NB4 (cell line): Measurements from ENCODE around the gene THAP2.

ENCODE experiments used
- DNase-seq: peaks from one replicate; pipeline ENCODE4 v3.0.0; 2010; ENCODE audit warnings: low read depth
- H3K4me3 ChIP-seq: one replicate; pipeline ENCODE4 v1.5.1; 2011; ENCODE audit warnings: mild to moderate bottlenecking, low read depth, low read length, moderate library complexity
- MYC ChIP-seq: IDR thresholded peaks from 2 replicates; pipeline ENCODE4 v1.6.1; 2011; ENCODE audit warnings: low read depth, low read length
- POLR2A ChIP-seq: IDR thresholded peaks from 2 replicates; pipeline ENCODE4 v1.6.1; 2011; ENCODE audit warnings: mild to moderate bottlenecking; ENCODE audit not compliant: insufficient read length; ENCODE audit errors: extremely low read depth
- TF ChIP-seq, protein P1 (sequence below): IDR thresholded peaks from one replicate; pipeline ENCODE4 v1.5.1; 2012; ENCODE audit warnings: low read depth, low read length
- TF ChIP-seq, protein P2 (sequence below): IDR thresholded peaks from 2 replicates; pipeline ENCODE4 v1.6.1; 2011; ENCODE audit warnings: low read depth, low read length

THAP2 gene

DNA sequence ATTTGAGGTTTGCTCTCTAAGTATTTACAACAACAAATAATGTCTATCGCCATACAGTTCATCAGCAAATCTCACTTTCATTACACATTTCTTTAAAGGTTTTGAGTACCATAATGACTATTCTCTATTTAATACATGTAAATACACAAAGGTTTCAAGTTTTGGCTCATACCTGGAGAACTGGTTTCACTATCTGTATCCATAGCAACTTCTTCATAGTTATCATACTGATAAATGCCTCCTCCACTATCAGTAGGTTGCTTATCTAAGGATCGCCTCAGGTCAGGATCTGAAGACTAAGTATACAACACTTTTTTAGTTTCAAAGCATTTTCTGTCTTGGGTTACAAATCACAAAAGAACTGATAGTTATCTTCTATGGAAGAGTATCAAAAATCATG is 21.8 kb upstream of the THAP2 start:
- DNase-seq = no peak
- TF ChIP-seq POLR2A (no peak), MYC (no peak)
- TF ChIP-seq, protein P1, sequence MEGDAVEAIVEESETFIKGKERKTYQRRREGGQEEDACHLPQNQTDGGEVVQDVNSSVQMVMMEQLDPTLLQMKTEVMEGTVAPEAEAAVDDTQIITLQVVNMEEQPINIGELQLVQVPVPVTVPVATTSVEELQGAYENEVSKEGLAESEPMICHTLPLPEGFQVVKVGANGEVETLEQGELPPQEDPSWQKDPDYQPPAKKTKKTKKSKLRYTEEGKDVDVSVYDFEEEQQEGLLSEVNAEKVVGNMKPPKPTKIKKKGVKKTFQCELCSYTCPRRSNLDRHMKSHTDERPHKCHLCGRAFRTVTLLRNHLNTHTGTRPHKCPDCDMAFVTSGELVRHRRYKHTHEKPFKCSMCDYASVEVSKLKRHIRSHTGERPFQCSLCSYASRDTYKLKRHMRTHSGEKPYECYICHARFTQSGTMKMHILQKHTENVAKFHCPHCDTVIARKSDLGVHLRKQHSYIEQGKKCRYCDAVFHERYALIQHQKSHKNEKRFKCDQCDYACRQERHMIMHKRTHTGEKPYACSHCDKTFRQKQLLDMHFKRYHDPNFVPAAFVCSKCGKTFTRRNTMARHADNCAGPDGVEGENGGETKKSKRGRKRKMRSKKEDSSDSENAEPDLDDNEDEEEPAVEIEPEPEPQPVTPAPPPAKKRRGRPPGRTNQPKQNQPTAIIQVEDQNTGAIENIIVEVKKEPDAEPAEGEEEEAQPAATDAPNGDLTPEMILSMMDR = no peak
- TF ChIP-seq, protein P2, sequence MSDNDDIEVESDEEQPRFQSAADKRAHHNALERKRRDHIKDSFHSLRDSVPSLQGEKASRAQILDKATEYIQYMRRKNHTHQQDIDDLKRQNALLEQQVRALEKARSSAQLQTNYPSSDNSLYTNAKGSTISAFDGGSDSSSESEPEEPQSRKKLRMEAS = no peak
- H3K4me3 ChIP-seq = no peak overlapping the region

DNA sequence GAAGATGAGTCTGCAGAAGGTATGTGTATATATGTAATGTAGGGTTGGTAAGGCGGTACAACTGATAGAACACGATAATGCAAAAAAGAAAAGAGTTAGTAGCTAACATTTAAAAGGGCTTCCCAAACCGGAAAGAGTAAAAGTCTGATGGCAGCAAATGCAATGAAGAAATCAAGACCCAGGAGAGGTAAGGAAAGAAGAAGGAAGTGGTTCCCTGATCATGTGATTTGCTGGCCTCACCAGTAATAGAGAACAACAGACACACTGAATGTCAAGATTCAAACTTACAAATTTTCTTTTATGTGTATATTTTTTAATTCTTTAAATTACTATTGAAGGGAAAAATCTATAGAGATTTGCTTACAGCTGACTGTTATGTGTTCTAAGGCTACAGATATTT is 18.8 kb upstream of the THAP2 start:
- peak; percentile 54 for DNase-seq
- no peak overlapping the region for H3K4me3 ChIP-seq
- no peak for TF ChIP-seq MYC
- TF ChIP-seq, protein P2 = no peak
- no peak for TF ChIP-seq POLR2A
- TF ChIP-seq, protein P1 = no peak

DNA sequence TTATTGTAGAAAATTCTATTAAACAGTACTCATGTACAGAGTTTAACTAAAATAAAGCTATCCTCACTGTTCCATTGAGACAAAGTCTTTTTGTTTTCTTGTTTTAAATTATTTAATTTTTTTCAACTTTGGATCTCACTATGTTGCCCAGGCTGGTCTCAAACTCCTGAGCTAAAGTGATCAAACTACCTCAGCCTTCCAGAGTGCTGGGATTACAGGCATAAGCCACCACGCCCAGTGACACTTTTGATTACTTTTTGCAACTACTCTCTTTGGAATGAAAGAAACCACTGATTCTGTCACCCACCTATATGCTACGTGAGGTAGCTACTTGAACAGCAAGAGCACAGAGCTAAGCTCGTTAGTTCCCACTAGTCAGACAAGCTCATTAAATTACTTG is 17.6 kb upstream of the THAP2 start:
- DNase-seq = no peak
- TF ChIP-seq POLR2A (no peak), MYC (no peak)
- TF ChIP-seq, protein P2 = no peak
- TF ChIP-seq, protein P1 = no peak
- no peak overlapping the region for H3K4me3 ChIP-seq

DNA sequence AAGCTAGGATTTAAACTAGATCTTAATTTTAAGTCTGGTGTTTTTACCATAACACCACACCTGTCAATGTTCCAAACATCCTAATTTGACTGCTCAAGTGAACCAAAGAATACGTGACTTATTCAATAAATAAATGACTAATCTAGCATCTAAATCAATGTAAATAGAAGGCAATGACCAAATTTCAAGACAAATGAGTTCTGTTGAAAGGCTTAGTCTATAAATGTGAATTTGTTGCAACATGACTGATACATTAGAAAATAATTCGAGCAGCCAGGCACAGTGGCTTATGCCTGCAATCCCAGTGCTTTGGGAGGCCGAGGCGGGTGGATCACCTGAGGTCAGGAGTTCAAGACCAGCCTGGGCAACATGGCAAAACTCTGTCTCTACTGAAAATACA is 15.6 kb upstream of the THAP2 start:
- DNase-seq = no peak
- H3K4me3 ChIP-seq = no peak overlapping the region
- TF ChIP-seq, protein P2 = no peak
- TF ChIP-seq MYC (no peak), POLR2A (no peak)
- TF ChIP-seq, protein P1 = no peak

DNA sequence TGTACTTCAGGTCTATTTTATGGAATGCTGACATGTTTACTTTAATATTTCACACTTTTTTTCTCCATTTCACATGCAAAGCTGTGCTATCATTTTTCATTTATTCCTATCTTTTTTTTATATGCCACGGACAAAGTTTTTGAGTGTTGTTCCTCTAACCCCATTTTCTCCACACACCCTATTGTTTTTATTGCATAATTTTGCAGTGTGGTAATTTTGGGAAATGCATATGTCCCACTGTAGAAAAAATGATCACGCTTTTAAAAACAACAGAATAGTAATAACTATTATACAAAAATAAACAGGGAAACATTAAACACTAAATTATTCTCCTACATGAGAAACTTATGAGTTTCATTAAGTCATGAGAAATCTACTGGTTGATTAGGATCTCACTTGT is 14.7 kb upstream of the THAP2 start:
- DNase-seq = no peak
- TF ChIP-seq MYC = no peak
- TF ChIP-seq, protein P1 = no peak
- TF ChIP-seq POLR2A = no peak
- TF ChIP-seq, protein P2 = no peak
- no peak overlapping the region for H3K4me3 ChIP-seq

DNA sequence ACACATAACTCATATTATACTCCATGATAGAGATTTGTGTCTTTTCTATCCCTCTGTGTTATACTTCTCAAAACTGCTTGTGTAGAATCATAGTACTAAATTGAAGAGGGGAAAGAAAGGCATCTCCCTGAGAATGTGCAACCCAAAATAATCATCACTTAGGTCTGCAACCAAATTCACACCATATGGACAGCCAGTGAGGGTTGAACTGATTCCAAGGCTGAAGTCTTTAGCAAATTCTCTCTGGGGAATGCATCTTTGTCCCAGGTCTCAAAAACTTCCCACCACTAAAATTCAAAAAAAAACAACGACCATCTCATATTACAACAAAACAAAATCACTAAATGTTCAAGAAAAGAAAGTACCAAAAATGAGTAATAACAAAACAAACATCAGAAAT is 11.4 kb upstream of the THAP2 start:
- no peak overlapping the region for H3K4me3 ChIP-seq
- TF ChIP-seq POLR2A (no peak), MYC (no peak)
- no peak for DNase-seq
